HEK293T (cell line): Measurements from ENCODE around the gene KCNA2.

Source experiments
- BHLHE40 ChIP-seq: fragments of 450-650 bp; IDR thresholded peaks from 2 replicates; pipeline ENCODE4 v1.6.1; 2016; ENCODE audit warnings: mild to moderate bottlenecking, moderate library complexity, borderline replicate concordance
- CTBP1 ChIP-seq: fragments of 450-650 bp; IDR thresholded peaks from 2 replicates; pipeline ENCODE4 v1.6.1; 2016; ENCODE audit warnings: borderline replicate concordance
- FOXA1 ChIP-seq: fragments of 450-650 bp; IDR thresholded peaks from 2 replicates; pipeline ENCODE4 v1.6.1; 2016; ENCODE audit warnings: mild to moderate bottlenecking
- FOXK2 ChIP-seq: fragments of 450-650 bp; IDR thresholded peaks from 2 replicates; pipeline ENCODE4 v1.6.1; 2016; ENCODE audit warnings: mild to moderate bottlenecking
- FOXM1 ChIP-seq: fragments of 450-650 bp; IDR thresholded peaks from 2 replicates; pipeline ENCODE4 v1.6.1; 2017; ENCODE audit warnings: mild to moderate bottlenecking, borderline replicate concordance
- SP1 ChIP-seq: fragments of 450-650 bp; IDR thresholded peaks from 2 replicates; pipeline ENCODE4 v1.6.1; 2017
- SUZ12 ChIP-seq: fragments of 450-650 bp; IDR thresholded peaks from 2 replicates; pipeline ENCODE4 v1.6.1; 2016; ENCODE audit warnings: mild to moderate bottlenecking
- TARDBP ChIP-seq: fragments of 450-650 bp; IDR thresholded peaks from 2 replicates; pipeline ENCODE4 v1.6.1; 2016
- ZNF384 ChIP-seq: fragments of 450-650 bp; IDR thresholded peaks from 2 replicates; pipeline ENCODE4 v1.6.1; 2016

DNA sequence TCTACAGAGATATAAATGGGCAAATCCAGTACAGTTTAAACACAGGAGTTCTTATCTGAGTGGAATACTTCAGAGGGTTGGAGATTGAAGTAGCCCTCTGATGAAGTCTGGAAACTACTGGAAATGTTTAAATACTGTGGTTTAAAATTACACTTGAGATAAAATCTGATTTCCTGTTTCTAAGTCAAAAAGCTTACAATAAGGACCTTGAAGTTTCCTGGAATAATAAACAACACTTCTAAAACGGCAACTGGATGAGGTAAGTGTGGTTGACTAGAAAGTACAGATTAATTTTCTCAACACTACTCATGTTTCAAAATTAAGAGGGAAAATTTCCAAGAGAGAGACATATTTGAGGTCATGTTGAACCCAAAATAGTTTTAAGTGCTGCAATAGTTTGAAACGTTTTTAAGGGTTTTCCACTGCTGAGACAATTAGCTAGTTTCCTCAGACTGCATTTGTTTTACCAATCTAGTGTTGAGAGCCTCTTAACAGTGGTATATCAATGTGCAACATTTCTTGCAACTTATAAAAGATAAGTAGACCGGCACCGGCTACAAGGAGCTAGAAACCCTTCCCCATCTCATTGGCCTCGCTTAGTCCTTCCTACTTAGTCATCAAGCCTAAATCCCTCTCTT, 41.2 kb upstream of the KCNA2 start:
- no peak for TF ChIP-seq FOXM1
- TF ChIP-seq SUZ12 = no peak
- no peak for TF ChIP-seq ZNF384
- TF ChIP-seq FOXK2 = no peak
- TF ChIP-seq SP1 = no peak
- no peak for TF ChIP-seq BHLHE40
- TF ChIP-seq CTBP1 = no peak
- TF ChIP-seq TARDBP = no peak
- no peak for TF ChIP-seq FOXA1
